ENCODE results near the gene HMGCS2.

DNA sequence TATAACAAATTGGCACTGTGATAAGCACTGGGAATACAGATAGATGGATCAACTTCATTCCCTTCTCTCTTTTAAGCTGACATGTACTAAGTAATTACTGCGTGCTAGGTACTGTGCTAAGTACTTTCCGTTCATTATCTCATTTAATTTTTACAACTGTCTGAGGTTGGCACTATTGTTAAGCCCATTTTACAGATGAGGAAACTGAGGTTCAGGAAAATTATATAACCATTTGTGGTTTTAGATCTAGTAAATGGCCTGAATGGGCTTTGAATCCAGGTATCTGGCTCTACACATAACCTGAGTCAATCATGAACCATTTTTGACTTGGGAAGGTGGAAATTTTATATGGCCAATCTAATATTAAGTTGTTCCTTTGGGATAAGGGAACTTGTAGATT lies 3.6 kb upstream of the HMGCS2 start:
- TF ChIP-seq, protein P1, sequence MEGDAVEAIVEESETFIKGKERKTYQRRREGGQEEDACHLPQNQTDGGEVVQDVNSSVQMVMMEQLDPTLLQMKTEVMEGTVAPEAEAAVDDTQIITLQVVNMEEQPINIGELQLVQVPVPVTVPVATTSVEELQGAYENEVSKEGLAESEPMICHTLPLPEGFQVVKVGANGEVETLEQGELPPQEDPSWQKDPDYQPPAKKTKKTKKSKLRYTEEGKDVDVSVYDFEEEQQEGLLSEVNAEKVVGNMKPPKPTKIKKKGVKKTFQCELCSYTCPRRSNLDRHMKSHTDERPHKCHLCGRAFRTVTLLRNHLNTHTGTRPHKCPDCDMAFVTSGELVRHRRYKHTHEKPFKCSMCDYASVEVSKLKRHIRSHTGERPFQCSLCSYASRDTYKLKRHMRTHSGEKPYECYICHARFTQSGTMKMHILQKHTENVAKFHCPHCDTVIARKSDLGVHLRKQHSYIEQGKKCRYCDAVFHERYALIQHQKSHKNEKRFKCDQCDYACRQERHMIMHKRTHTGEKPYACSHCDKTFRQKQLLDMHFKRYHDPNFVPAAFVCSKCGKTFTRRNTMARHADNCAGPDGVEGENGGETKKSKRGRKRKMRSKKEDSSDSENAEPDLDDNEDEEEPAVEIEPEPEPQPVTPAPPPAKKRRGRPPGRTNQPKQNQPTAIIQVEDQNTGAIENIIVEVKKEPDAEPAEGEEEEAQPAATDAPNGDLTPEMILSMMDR (conservative IDR thresholded peaks at IDR 0.05): no peak
- TF ChIP-seq EZH2 (IDR thresholded peaks at IDR 0.05; ENCODE audit: low read depth): no peak
